ENCODE results near the gene REXO1.
"Not testable (repeated sequence)": the region's sequence is repeated elsewhere in the genome, so short reads cannot be mapped to it uniquely, and the experiment has no call there.

REXO1 gene

GRCh38 chr19:1813192-1814182, 34.8 kb downstream of the REXO1 start:
- DNase-seq: no peak

DNA sequence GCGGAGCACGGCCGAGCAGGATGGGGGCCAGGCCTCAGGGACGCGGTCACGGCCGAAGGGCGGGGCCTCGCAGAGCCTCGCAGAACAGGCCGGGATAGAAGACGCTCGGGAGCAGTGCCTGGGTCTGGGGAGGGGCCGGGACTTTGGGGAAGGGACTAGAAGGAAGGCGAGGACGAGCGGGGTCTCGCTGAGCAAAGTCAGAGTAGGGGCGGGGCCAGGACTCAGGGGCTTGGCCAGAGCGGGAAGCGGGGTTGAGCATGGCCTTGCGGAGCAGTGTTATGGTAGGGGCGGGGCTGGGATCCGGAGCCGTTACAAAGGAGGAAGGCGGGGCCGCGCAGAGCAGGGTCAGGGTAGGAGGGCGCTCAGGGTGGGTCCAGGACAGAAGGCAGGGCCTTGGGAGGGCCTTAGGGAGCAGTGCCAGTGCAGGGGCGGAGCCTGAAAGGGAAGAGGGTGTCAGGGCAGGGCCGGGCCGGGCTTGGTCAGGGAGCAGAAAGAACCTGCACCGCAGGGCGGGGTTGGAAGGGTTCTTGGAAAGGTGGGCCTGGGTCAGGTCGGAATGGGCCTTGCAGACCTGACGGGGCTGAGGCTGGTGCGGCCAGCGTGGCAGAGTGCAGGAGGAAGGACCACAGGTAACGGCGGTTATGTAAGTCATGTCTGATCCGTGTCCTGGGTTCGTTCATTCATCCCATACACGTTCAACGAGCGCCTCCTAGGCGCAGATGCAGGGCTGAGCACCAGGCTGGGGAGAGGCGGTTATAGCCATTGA, 35.7 kb downstream of the REXO1 start:
- peak; percentile 76 for DNase-seq

- DNase-seq: peak; percentile 73
Observed at GRCh38 chr19:1811942-1812425, 36.3 kb downstream of the REXO1 start, which contains the start of gene ATP8B3. ATP8B3 (minus strand) TSS chr19:1812276; CDS start chr19:1811736, 540 bp downstream.

- peak; percentile 33 for DNase-seq
Observed at GRCh38 chr19:1811472-1811894, 36.8 kb downstream of the REXO1 start.

DNA sequence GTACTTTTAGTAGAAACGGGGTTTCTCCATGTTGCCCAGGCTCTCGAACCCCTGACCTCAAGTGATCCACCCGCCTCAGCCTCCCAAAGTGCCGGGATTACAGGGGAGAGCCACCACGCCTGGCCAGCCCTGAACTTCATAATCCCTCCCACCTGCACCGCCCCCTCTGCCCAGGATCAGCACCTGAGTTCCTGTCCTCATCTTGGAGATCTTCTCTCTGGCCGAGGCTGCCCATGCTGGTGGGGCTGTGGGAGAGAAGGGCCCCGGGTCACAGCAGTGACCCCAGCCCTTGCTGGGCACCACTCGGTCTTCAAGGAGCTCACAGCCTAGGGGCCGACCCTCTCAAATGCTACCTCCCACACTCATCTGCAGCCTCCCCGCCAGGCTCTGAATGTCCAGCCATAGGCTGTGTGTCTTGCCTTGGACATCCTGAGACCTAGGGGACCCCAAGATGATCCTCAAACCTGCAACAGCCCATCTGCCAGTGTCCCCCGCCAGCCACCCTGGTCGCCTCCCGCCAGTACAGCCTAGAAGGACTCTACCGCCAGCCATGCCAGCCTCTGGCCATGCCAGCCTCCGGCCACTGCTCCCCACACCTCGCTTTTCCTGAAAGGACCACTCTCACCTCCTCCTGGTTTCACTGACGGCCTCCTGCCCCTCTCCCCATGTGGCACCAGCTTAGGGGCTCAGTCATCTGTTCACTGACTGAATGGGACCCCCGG, 37.7 kb downstream of the REXO1 start:
- DNase-seq: no peak

- no peak for DNase-seq
Observed at GRCh38 chr19:1809678-1810077, 38.6 kb downstream of the REXO1 start.

DNA sequence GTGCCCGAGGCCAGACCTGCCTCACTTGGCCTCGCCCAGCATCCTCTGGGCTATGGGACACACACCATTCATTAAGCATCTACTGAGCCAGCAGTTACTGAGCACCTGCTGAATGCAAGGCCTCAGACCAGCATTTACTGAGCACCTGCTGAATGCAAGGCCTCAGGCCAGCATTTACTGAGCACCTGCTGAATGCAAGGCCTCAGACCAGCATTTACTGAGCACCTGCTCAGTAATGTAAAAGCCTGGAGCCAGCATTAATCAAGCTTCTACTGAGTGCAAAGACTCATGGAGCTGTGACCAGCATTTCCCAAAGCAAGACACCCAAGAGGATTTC, 39.9 kb downstream of the REXO1 start:
- no peak for DNase-seq

- no peak for DNase-seq
Observed at GRCh38 chr19:1807695-1808394, 40.4 kb downstream of the REXO1 start.

GRCh38 chr19:1807030-1807694, 41.1 kb downstream of the REXO1 start:
- no peak for DNase-seq

- no peak for DNase-seq
Observed at GRCh38 chr19:1806184-1807029, 41.9 kb downstream of the REXO1 start.

DNA sequence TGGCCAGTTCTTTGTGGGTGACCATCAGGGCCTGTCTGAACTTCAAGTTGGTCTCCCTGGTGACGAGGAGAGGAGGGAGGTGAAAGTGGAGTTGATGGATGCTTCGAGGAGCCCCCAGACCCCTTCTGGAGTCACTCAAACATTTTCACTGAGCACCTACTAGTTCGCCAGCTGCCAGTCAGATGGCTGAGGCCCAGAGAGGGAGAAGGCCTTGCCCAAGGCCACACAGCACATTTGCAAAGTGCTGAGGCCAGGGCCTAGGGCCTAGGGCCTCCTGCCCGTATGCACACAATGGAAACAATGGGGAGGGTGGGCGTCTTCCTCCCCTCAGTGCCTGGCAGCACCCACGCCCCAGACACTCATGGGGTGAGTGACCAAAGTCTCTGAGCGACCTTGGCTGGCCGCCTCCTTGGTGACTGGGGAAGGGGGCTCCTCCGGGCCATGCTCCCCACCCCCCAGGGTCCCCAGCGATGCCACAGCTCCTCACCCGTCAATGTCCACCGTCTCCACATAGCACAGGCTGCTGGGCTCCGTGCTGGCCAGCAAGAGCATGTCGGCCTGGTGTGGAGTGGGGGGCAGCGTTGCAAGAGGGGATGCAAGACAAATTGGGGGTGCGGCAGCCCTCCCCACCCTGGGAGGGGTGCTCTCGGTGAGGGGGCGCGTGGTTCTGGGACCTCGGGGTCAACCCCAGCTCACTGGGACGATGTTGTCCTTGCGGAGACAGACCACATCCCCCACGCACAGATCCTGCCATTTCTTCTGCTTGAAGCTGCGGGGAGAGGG, 42.7 kb downstream of the REXO1 start:
- DNase-seq: no peak

GRCh38 chr19:1804858-1805257, 43.4 kb downstream of the REXO1 start:
- no peak for DNase-seq

DNA sequence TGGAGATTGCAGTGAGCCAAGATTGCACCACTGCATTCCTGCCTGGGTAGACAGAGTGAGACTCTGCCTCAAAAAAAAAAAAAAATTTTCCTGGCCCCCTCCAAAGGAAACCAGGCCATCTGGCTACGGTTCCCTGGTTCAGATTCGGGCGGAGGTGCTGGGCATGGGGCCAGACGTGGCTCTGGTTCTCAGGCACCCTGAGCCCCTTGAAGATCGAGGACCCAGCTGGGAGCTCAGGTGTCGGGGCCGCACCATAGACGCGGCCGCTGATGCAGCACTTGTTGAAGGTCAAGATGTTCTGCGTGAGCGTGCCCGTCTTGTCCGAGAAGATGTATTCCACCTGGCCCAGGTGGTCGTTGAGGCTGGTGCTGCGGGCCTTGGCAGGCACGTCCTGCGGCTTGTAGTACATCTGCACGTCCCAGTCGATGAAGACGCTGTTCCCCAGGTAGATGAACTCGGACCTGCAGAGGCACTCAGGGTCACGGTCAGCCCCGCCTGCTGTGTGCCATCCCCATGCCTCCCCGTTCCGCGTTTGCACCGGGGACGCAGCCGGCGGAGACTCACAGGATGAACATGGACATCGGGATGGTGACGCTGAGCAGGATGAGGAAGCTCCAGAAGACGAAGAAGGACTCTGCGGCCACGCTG, 48.5 kb downstream of the REXO1 start:
- DNase-seq: no peak

- DNase-seq: not testable (repeated sequence)
Observed at GRCh38 chr19:1797313-1797712, 51.0 kb downstream of the REXO1 start.

GRCh38 chr19:1796395-1797142, 51.7 kb downstream of the REXO1 start:
- DNase-seq: no peak

- DNase-seq: no peak
Observed at GRCh38 chr19:1794424-1795172, 53.7 kb downstream of the REXO1 start.

DNA sequence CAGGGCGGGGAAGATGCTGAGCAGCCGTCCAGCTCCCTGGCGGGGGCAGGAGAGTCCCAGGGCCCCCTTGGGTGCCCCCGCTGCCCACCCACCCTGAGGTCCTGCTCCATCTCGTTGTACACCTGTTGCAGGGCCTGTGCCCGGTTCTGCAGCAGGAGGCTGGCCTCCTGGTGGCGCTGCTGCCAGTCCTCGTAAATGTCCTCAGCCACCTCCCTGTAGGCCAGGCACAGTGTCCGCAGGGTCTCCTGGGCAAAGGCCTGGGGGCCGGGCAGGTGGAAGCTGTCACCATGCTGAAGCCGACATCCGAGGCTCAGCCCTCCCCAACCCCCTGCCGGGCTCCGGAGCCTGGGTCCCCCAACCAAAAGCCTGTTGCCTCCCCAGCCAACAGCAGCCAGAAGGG, 56.4 kb downstream of the REXO1 start:
- no peak for DNase-seq
